Breast epithelium (tissue), 3 donors: ENCODE data around the gene MRPL37.

Experiments used
- CTCF ChIP-seq, 3 donors: fragments of 450-650 bp; IDR thresholded peaks; one replicate each; pipeline ENCODE4 v1.5.1; 2016 to 2017; ENCODE audit warnings: antibody characterized with exemption in 3 of 3, mild to moderate bottlenecking in 3 of 3, moderate library complexity in 3 of 3
- POLR2A ChIP-seq: fragments of 450-650 bp; IDR thresholded peaks from one replicate; pipeline ENCODE4 v1.6.1; 2016; ENCODE audit warnings: antibody characterized with exemption, mild to moderate bottlenecking, moderate library complexity

- TF ChIP-seq POLR2A, result no peak
- TF ChIP-seq CTCF (IDR thresholded peaks at IDR 0.05), result no peak
Observed at GRCh38 chr1:54252371-54252936, 52.5 kb downstream of the MRPL37 start.
